HepG2 (cell line): Measurements from ENCODE around the gene CTDSP1. TPM values are rescaled to one million over a fixed set of nuclear protein-coding genes. Genes with fewer than 3 reads are reported as not detected.
A peak's percentile ranks its signal among the peaks of the same experiment; 100 is the strongest.

ENCODE experiments used
- AGO1 ChIP-seq: fragments of 200-400 bp; formaldehyde crosslinking; IDR thresholded peaks from 2 replicates; pipeline ENCODE4 v1.6.1; 2017; ENCODE audit warnings: mild to moderate bottlenecking, low read depth, low read length, moderate library complexity; ENCODE audit not compliant: poor library complexity, severe bottlenecking
- EHMT2 ChIP-seq: fragments of 200-600 bp; sonication (generic); IDR thresholded peaks from 2 replicates; pipeline ENCODE4 v1.7.0; 2017; ENCODE audit warnings: antibody characterized with exemption, low read depth, low read length, borderline replicate concordance
- HMGXB4 ChIP-seq, 2 experiments: sonication (generic) in 1 of 2; formaldehyde crosslinking in 1 of 2; IDR thresholded peaks; 2 replicates each; pipeline versions ENCODE4 v1.4.0 to v1.6.1; 2018 to 2020; ENCODE audit warnings: missing genetic modification reagents in 2 of 2, borderline replicate concordance in 1 of 2, low read depth in 1 of 2, mild to moderate bottlenecking in 1 of 2, missing biosample characterization in 1 of 2
- KAT7 ChIP-seq: IDR thresholded peaks from 2 replicates; pipeline ENCODE4 v1.6.1; 2018; ENCODE audit warnings: borderline replicate concordance, missing compliant biosample characterization
- LCORL ChIP-seq, 2 experiments: fragments of 450-650 bp in 1 of 2; sonication (generic) in 1 of 2; formaldehyde crosslinking in 1 of 2; IDR thresholded peaks; 2 replicates each; pipeline versions ENCODE4 v1.5.0 to v1.6.1; 2017 to 2020; ENCODE audit warnings: antibody characterized with exemption in 1 of 2, missing genetic modification reagents in 1 of 2
- MYNN ChIP-seq: sonication (generic); formaldehyde crosslinking; IDR thresholded peaks from 2 replicates; pipeline ENCODE4 v1.4.0; 2020; ENCODE audit warnings: mild to moderate bottlenecking, low read depth, missing genetic modification reagents
- NFRKB ChIP-seq: fragments of 450-650 bp; IDR thresholded peaks from 2 replicates; pipeline ENCODE4 v1.6.1; 2017
- RBAK ChIP-seq: sonication (generic); formaldehyde crosslinking; IDR thresholded peaks from 2 replicates; pipeline ENCODE4 v1.5.1; 2020; ENCODE audit warnings: mild to moderate bottlenecking, missing genetic modification reagents
- SMAD9 ChIP-seq: sonication (generic); formaldehyde crosslinking; IDR thresholded peaks from 2 replicates; pipeline ENCODE4 v1.5.1; 2020; ENCODE audit warnings: mild to moderate bottlenecking, missing genetic modification reagents
- XBP1 ChIP-seq: sonication (generic); formaldehyde crosslinking; IDR thresholded peaks from 2 replicates; pipeline ENCODE4 v1.5.0; 2020; ENCODE audit warnings: missing genetic modification reagents
- ZNF225 ChIP-seq: sonication (generic); formaldehyde crosslinking; IDR thresholded peaks from 2 replicates; pipeline ENCODE4 v1.4.0; 2020; ENCODE audit warnings: mild to moderate bottlenecking, missing genetic modification reagents
- ZNF609 ChIP-seq: sonication (generic); formaldehyde crosslinking; IDR thresholded peaks from 2 replicates; pipeline ENCODE4 v1.4.0; 2020; ENCODE audit warnings: mild to moderate bottlenecking, missing genetic modification reagents, borderline replicate concordance
- ZNF879 ChIP-seq: sonication (generic); formaldehyde crosslinking; IDR thresholded peaks from 2 replicates; pipeline ENCODE4 v1.8.1; 2023; ENCODE audit warnings: missing genetic modification reagents
- polyA plus RNA-seq, 8 experiments: library from polyadenylated mRNA; depleted of rRNA in 3 of 8; stranded (reverse) in 7 of 8; unstranded in 1 of 8; fragments of >200 nt; fragmentation: Illumina TruSeq in 4 of 8; extraction: Trizol in 4 of 8; gene quantifications; 2 replicates each; pipeline versions ENCODE4 v1.2.1 to v1.2.3, GENCODE V29; 2011 to 2016; ENCODE audit warnings: low read depth in 4 of 8, missing spikeins in 1 of 8, mixed read lengths in 1 of 8; ENCODE audit not compliant: insufficient read depth in 1 of 8
- total RNA-seq, 5 experiments: library from RNA; depleted of rRNA; stranded (reverse); fragments of >200 nt; fragmentation: Illumina TruSeq; extraction: Trizol; gene quantifications; 2 replicates each; pipeline ENCODE4 v1.2.3, GENCODE V29; 2016; ENCODE audit warnings: low read depth in 1 of 5
- TF ChIP-seq, protein P1 (sequence below): sonication (generic); formaldehyde crosslinking; IDR thresholded peaks from 2 replicates; pipeline ENCODE4 v1.4.0; 2020; ENCODE audit warnings: missing genetic modification reagents
- TF ChIP-seq, protein P2 (sequence below): IDR thresholded peaks from 2 replicates; pipeline ENCODE4 v1.4.0; 2020; ENCODE audit warnings: mild to moderate bottlenecking, missing genetic modification reagents

Gene CTDSP1
- total and polyA plus RNA-seq, 2 of the 13 experiments (the other 11 are each of a cell fraction or from before 2014, with no cell fraction given), result 91.0 to 268 TPM

GRCh38 chr2:218418717-218419458, 19.2 kb downstream of the CTDSP1 start, which contains the start of gene VIL1 (continued):
- peak; percentile 39 to 78; a peak in 2 of 4 replicates for TF ChIP-seq HMGXB4 (CRISPR knock-in tag; IDR thresholded peaks at IDR 0.05; ENCODE audit: borderline replicate concordance in 1 of 2, low read depth in 1 of 2)
- TF ChIP-seq LCORL (IDR thresholded peaks at IDR 0.05), result no peak
- TF ChIP-seq LCORL (CRISPR knock-in tag; IDR thresholded peaks at IDR 0.05), result peak; percentile 46
- TF ChIP-seq XBP1 (CRISPR knock-in tag), result no peak
- TF ChIP-seq AGO1, result no peak
- 0 out of 2 replicates have a peak, but pooled peaks have one; percentile 76 for TF ChIP-seq MYNN (CRISPR knock-in tag)
- no peak for TF ChIP-seq ZNF225
- TF ChIP-seq, protein P1, sequence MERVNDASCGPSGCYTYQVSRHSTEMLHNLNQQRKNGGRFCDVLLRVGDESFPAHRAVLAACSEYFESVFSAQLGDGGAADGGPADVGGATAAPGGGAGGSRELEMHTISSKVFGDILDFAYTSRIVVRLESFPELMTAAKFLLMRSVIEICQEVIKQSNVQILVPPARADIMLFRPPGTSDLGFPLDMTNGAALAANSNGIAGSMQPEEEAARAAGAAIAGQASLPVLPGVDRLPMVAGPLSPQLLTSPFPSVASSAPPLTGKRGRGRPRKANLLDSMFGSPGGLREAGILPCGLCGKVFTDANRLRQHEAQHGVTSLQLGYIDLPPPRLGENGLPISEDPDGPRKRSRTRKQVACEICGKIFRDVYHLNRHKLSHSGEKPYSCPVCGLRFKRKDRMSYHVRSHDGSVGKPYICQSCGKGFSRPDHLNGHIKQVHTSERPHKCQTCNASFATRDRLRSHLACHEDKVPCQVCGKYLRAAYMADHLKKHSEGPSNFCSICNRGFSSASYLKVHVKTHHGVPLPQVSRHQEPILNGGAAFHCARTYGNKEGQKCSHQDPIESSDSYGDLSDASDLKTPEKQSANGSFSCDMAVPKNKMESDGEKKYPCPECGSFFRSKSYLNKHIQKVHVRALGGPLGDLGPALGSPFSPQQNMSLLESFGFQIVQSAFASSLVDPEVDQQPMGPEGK, result peak; percentile 97
- TF ChIP-seq KAT7 (CRISPR knock-in tag), result no peak; the same call in 1 of the 2 replicates
- no peak for TF ChIP-seq RBAK (CRISPR knock-in tag)
- no peak for TF ChIP-seq EHMT2
- TF ChIP-seq, protein P2, sequence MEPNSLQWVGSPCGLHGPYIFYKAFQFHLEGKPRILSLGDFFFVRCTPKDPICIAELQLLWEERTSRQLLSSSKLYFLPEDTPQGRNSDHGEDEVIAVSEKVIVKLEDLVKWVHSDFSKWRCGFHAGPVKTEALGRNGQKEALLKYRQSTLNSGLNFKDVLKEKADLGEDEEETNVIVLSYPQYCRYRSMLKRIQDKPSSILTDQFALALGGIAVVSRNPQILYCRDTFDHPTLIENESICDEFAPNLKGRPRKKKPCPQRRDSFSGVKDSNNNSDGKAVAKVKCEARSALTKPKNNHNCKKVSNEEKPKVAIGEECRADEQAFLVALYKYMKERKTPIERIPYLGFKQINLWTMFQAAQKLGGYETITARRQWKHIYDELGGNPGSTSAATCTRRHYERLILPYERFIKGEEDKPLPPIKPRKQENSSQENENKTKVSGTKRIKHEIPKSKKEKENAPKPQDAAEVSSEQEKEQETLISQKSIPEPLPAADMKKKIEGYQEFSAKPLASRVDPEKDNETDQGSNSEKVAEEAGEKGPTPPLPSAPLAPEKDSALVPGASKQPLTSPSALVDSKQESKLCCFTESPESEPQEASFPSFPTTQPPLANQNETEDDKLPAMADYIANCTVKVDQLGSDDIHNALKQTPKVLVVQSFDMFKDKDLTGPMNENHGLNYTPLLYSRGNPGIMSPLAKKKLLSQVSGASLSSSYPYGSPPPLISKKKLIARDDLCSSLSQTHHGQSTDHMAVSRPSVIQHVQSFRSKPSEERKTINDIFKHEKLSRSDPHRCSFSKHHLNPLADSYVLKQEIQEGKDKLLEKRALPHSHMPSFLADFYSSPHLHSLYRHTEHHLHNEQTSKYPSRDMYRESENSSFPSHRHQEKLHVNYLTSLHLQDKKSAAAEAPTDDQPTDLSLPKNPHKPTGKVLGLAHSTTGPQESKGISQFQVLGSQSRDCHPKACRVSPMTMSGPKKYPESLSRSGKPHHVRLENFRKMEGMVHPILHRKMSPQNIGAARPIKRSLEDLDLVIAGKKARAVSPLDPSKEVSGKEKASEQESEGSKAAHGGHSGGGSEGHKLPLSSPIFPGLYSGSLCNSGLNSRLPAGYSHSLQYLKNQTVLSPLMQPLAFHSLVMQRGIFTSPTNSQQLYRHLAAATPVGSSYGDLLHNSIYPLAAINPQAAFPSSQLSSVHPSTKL, result peak; percentile 73
- no peak; the same call in 1 of the 2 replicates for TF ChIP-seq SMAD9
- peak; percentile 51; the same call in 1 of the 2 replicates for TF ChIP-seq ZNF609 (CRISPR knock-in tag)
- TF ChIP-seq NFRKB, result no peak
- peak; percentile 78; the same call in 1 of the 2 replicates for TF ChIP-seq ZNF879 (CRISPR knock-in tag)
